IMR-90 (cell line): ENCODE data around the gene ADRA2B. TPM values are rescaled to one million over a fixed set of nuclear protein-coding genes. Genes with fewer than 3 reads are reported as not detected.

Source experiments
- ATAC-seq: fragments of 200-7000 bp; cut with Tn5 transposase; 2 replicates; pipeline ENCODE4 v1.9.1; 2020; ENCODE audit warnings: low read depth, mild to moderate bottlenecking, moderate library complexity
- BruUV-seq: library from RNA; stranded (reverse); fragments of 400-500 nt; replicated peaks from 2 replicates; lab custom pipeline; 2021; lab: Mats Ljungman, UMichigan
- CTCF ChIA-PET: fragments of 300-600 bp; formaldehyde crosslinking; extraction: SDS; loops from one replicate; lab custom pipeline; 2021; ENCODE audit warnings: antibody characterized with exemption; lab: Yijun Ruan, JAX
- POLR2A ChIA-PET: fragments of 300-600 bp; sonication (Branson Sonifier 250); formaldehyde crosslinking; loops from one replicate; lab custom pipeline; 2022; ENCODE audit warnings: antibody characterized with exemption; ENCODE audit not compliant: unreplicated experiment; lab: Charles Lee
- DNase-seq: peaks from one replicate; pipeline ENCODE4 v3.0.0; 2013
- H2AFZ ChIP-seq: replicated peaks from 2 replicates; pipeline ENCODE3; 2013; ENCODE audit warnings: low read length, mild to moderate bottlenecking; ENCODE audit not compliant: poor library complexity
- H2AK5ac ChIP-seq: 2 replicates; pipeline ENCODE4 v1.6.1; 2013; ENCODE audit warnings: low read depth, low read length, inconsistent platforms
- H2AK9ac ChIP-seq: replicated peaks from 2 replicates; pipeline ENCODE3; 2013; ENCODE audit warnings: mild to moderate bottlenecking, low read depth, low read length, moderate library complexity; ENCODE audit not compliant: poor library complexity
- H2BK120ac ChIP-seq: 2 replicates; pipeline ENCODE4 v1.6.1; 2013; ENCODE audit warnings: low read depth, low read length, inconsistent platforms
- H2BK15ac ChIP-seq: 3 replicates; pipeline ENCODE4 v1.6.1; 2013; ENCODE audit warnings: low read depth, low read length, inconsistent platforms
- H2BK20ac ChIP-seq: 2 replicates; pipeline ENCODE4 v1.6.1; 2013; ENCODE audit warnings: low read depth, mild to moderate bottlenecking, inconsistent platforms, low read length, moderate library complexity
- H2BK5ac ChIP-seq: 2 replicates; pipeline ENCODE4 v1.6.1; 2013; ENCODE audit warnings: mild to moderate bottlenecking, low read depth, low read length, inconsistent platforms; ENCODE audit not compliant: poor library complexity, severe bottlenecking
- H3K14ac ChIP-seq: replicated peaks from 2 replicates; pipeline ENCODE4 v1.6.1; 2013; ENCODE audit warnings: low read depth, low read length, inconsistent platforms
- H3K18ac ChIP-seq: 2 replicates; pipeline ENCODE4 v1.6.1; 2013; ENCODE audit warnings: low read depth, low read length, control low read depth
- H3K23ac ChIP-seq: 2 replicates; pipeline ENCODE4 v1.6.1; 2013; ENCODE audit warnings: low read depth, low read length, inconsistent platforms
- H3K27ac ChIP-seq: 2 replicates; pipeline ENCODE4 v1.5.1; 2013; ENCODE audit warnings: mild to moderate bottlenecking, control low read depth, low read length; ENCODE audit not compliant: insufficient read depth
- H3K27me3 ChIP-seq: 2 replicates; pipeline ENCODE4 v1.6.1; 2013; ENCODE audit warnings: low read length; ENCODE audit not compliant: control insufficient read depth, insufficient read depth
- H3K36me3 ChIP-seq: 2 replicates; pipeline ENCODE4 v1.6.1; 2013; ENCODE audit warnings: low read length, mixed read lengths; ENCODE audit not compliant: control insufficient read depth, insufficient read depth
- H3K4ac ChIP-seq: 2 replicates; pipeline ENCODE4 v1.6.1; 2013; ENCODE audit warnings: low read depth, low read length, inconsistent platforms
- H3K4me1 ChIP-seq: 2 replicates; pipeline ENCODE4 v1.6.1; 2013; ENCODE audit warnings: low read length, mixed read lengths; ENCODE audit not compliant: control insufficient read depth, insufficient read depth
- H3K4me2 ChIP-seq: 2 replicates; pipeline ENCODE4 v1.6.1; 2013; ENCODE audit warnings: low read depth, mild to moderate bottlenecking, control low read depth, low read length, moderate library complexity
- H3K4me3 ChIP-seq: 2 replicates; pipeline ENCODE4 v1.5.1; 2013; ENCODE audit warnings: low read depth, mild to moderate bottlenecking, control low read depth, low read length, moderate library complexity; ENCODE audit not compliant: insufficient read depth
- H3K56ac ChIP-seq: 2 replicates; pipeline ENCODE4 v1.6.1; 2013; ENCODE audit warnings: low read length, inconsistent platforms; ENCODE audit not compliant: insufficient read depth; ENCODE audit errors: extremely low read depth
- H3K79me1 ChIP-seq, 2 experiments: 2 replicates each; pipeline ENCODE4 v1.6.1; 2013; ENCODE audit warnings: low read length in 2 of 2, inconsistent platforms in 1 of 2, low read depth in 1 of 2
- H3K9ac ChIP-seq: 2 replicates; pipeline ENCODE4 v1.6.1; 2013; ENCODE audit warnings: low read depth, low read length, control low read depth
- H3K9me1 ChIP-seq: 2 replicates; pipeline ENCODE4 v1.6.1; 2013; ENCODE audit warnings: low read length, inconsistent platforms; ENCODE audit not compliant: insufficient read depth
- H3K9me3 ChIP-seq: 2 replicates; pipeline ENCODE4 v1.6.1; 2013; ENCODE audit warnings: low read length; ENCODE audit not compliant: control insufficient read depth, insufficient read depth
- H4K20me1 ChIP-seq: 2 replicates; pipeline ENCODE4 v1.6.1; 2013; ENCODE audit warnings: low read length, inconsistent platforms; ENCODE audit not compliant: insufficient read depth
- H4K5ac ChIP-seq: 2 replicates; pipeline ENCODE4 v1.6.1; 2013; ENCODE audit warnings: mild to moderate bottlenecking, low read depth, low read length, control low read depth
- H4K8ac ChIP-seq, 2 experiments: 2 replicates each; pipeline ENCODE4 v1.6.1; 2013; ENCODE audit warnings: low read depth in 2 of 2, low read length in 2 of 2, control low read depth in 1 of 2, inconsistent platforms in 1 of 2
- H4K91ac ChIP-seq: 2 replicates; pipeline ENCODE4 v1.6.1; 2013; ENCODE audit warnings: low read depth, low read length, inconsistent platforms; ENCODE audit not compliant: insufficient read depth
- BHLHE40 ChIP-seq: fragments of 150-350 bp; IDR thresholded peaks from 2 replicates; pipeline ENCODE4 v1.6.1; 2016; ENCODE audit warnings: mild to moderate bottlenecking, low read depth, low read length
- CHD1 ChIP-seq: IDR thresholded peaks from 2 replicates; pipeline ENCODE4 v1.6.1; 2012; ENCODE audit warnings: low read depth, low read length, improper control_type of control experiment
- FOS ChIP-seq: fragments of 150-350 bp; IDR thresholded peaks from 2 replicates; pipeline ENCODE4 v1.6.1; 2016; ENCODE audit warnings: low read depth, low read length
- MAFK ChIP-seq: IDR thresholded peaks from 2 replicates; pipeline ENCODE4 v1.6.1; 2012; ENCODE audit warnings: low read depth, low read length, improper control_type of control experiment
- MAZ ChIP-seq: IDR thresholded peaks from 2 replicates; pipeline ENCODE4 v1.6.1; 2012; ENCODE audit warnings: low read depth, mild to moderate bottlenecking, low read length, improper control_type of control experiment, moderate library complexity, borderline replicate concordance
- NFE2L2 ChIP-seq: fragments of 150-350 bp; IDR thresholded peaks from 2 replicates; pipeline ENCODE4 v1.6.1; 2016; ENCODE audit warnings: low read depth, mild to moderate bottlenecking, low read length
- RAD21 ChIP-seq: IDR thresholded peaks from 2 replicates; pipeline ENCODE4 v1.6.1; 2012; ENCODE audit warnings: low read length, improper control_type of control experiment
- RCOR1 ChIP-seq: IDR thresholded peaks from 2 replicates; pipeline ENCODE4 v1.6.1; 2012; ENCODE audit warnings: mild to moderate bottlenecking, low read length, improper control_type of control experiment; ENCODE audit not compliant: insufficient replicate concordance
- RFX5 ChIP-seq: IDR thresholded peaks from 2 replicates; pipeline ENCODE4 v1.8.0; 2012; ENCODE audit warnings: low read depth, mild to moderate bottlenecking, low read length, moderate library complexity
- SMC3 ChIP-seq: fragments of 150-350 bp; IDR thresholded peaks from 2 replicates; pipeline ENCODE4 v1.6.1; 2016; ENCODE audit warnings: low read depth, mild to moderate bottlenecking, antibody characterized with exemption, low read length, moderate library complexity
- WGBS, 2 experiments: methylation state at CpG; one replicate each; pipeline versions ENCODE4 v1.1.5 to v1.1.7; 2013; ENCODE audit warnings: missing lambda C conversion rate in 2 of 2; ENCODE audit not compliant: insufficient read length in 1 of 2; ENCODE audit errors: extremely low coverage in 2 of 2; 5-methylcytosine and 5-hydroxymethylcytosine counted together
- dilution Hi-C: fragments of 300-500 bp; cut with HindIII; formaldehyde crosslinking; loops from one replicate; pipeline ENCODE4 v1.14.3; 2018; ENCODE audit warnings: low sequenced_read_pairs; ENCODE audit not compliant: unreplicated experiment
- in situ Hi-C: fragments of 300-500 bp; cut with MboI; formaldehyde crosslinking; loops from 3 replicates; pipeline ENCODE4 v1.14.3; 2019; ENCODE audit warnings: low sequenced_read_pairs, inconsistent platforms, mixed read lengths
- intact Hi-C: fragments of 100-400 bp; cut with micrococcal nuclease; formaldehyde crosslinking; loops from 2 replicates; pipeline ENCODE4 v1.10.0; 2022
- polyA plus RNA-seq, 3 experiments: library from polyadenylated mRNA; depleted of rRNA; stranded (reverse); fragments of >200 nt; gene quantifications; 2 replicates each; pipeline ENCODE4 v1.2.3, GENCODE V29; 2012; ENCODE audit warnings: low replicate concordance in 1 of 3
- total RNA-seq: library from RNA; depleted of rRNA; stranded (reverse); fragments of >200 nt; gene quantifications from 2 replicates; pipeline ENCODE4 v1.2.3, GENCODE V29; 2012
- TF ChIP-seq, protein P1 (sequence below): fragments of 150-350 bp; IDR thresholded peaks from 2 replicates; pipeline ENCODE4 v1.6.1; 2017; ENCODE audit warnings: mild to moderate bottlenecking, antibody characterized with exemption, low read length, low read depth

Gene ADRA2B
- total and polyA plus RNA-seq, 2 of the 4 experiments (the other 2 are of a cell fraction), result not detected

DNA sequence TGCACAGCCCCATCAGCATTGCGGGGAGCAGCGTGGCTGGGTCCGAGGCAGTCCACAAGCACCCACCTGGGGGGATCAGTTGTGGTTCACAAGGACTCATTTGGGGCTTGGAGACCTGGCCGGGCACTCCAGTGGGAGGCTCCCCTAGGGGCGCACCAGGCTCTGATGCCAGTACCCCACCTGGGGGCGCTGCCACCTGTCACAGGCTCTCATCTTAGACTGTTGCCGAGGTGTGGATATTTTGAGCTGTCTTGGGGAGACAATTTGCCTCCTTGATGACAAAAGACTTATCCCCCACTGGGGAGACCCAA is 3.0 kb downstream of the ADRA2B start:
- ChIA-PET POLR2A (no interaction called here), CTCF (interaction anchor here (0.6 kb wide), 1 partner anchor 96 kb away, joined by 3 read pairs; the partner anchor contains the start of gene STARD7)
- no peak overlapping the region for H3K4ac ChIP-seq
- no peak overlapping the region for H2BK5ac ChIP-seq
- H4K8ac ChIP-seq, result no peak overlapping the region
- H4K20me1 ChIP-seq, result 0 out of 2 replicates have a peak, but pooled peaks cover 2% of the 10 kb centered on the region
- no peak overlapping the region for H3K23ac ChIP-seq
- H2AFZ ChIP-seq, result no peak overlapping the region
- 93% methylated on average over 3 of the region's 7 CpGs; no CpG with 5 or more reads in 1 of the 2 experiments for WGBS, 2 experiments
- intact Hi-C loops (no loop called here), dilution Hi-C loops (no loop called here), in situ Hi-C loops (loop anchor here (25.0 kb wide), 1 partner anchor 101 kb away; no protein-coding TSS in a partner anchor)
- H3K4me3 ChIP-seq, result no peak overlapping the region
- H2BK20ac ChIP-seq, result no peak overlapping the region
- no peak for TF ChIP-seq MAZ
- no peak for TF ChIP-seq MAFK
- no peak for TF ChIP-seq NFE2L2
- no peak for TF ChIP-seq SMC3
- no peak for TF ChIP-seq BHLHE40
- TF ChIP-seq, protein P1, sequence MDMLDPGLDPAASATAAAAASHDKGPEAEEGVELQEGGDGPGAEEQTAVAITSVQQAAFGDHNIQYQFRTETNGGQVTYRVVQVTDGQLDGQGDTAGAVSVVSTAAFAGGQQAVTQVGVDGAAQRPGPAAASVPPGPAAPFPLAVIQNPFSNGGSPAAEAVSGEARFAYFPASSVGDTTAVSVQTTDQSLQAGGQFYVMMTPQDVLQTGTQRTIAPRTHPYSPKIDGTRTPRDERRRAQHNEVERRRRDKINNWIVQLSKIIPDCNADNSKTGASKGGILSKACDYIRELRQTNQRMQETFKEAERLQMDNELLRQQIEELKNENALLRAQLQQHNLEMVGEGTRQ, result no peak
- TF ChIP-seq RCOR1, result no peak
- TF ChIP-seq FOS, result no peak
- no peak for TF ChIP-seq RAD21
- no peak for TF ChIP-seq CHD1
- TF ChIP-seq RFX5, result no peak
- no peak overlapping the region for H3K9ac ChIP-seq
- H2BK120ac ChIP-seq, result no peak overlapping the region
- no peak overlapping the region for H3K27ac ChIP-seq
- H3K14ac ChIP-seq, result no peak overlapping the region
- no peaks in the 10 kb centered on the region; the same call in 1 of the 2 replicates for H3K9me3 ChIP-seq
- H3K27me3 ChIP-seq, result peaks cover 83% of the 10 kb centered on the region
- H4K5ac ChIP-seq, result no peak overlapping the region
- DNase-seq (no peak), ATAC-seq (no peak)
- no peak overlapping the region for H4K91ac ChIP-seq
- no peak overlapping the region for H2AK9ac ChIP-seq
- no peak overlapping the region for H3K18ac ChIP-seq
- H3K36me3 ChIP-seq, result no peaks in the 10 kb centered on the region
- no peak overlapping the region for H3K4me2 ChIP-seq
- no peak overlapping the region for H3K56ac ChIP-seq
- H3K79me1 ChIP-seq, result no peaks in the 10 kb centered on the region
- H3K9me1 ChIP-seq, result no peaks in the 10 kb centered on the region
- BruUV-seq, result no TSS peak
- H2AK5ac ChIP-seq, result no peak overlapping the region
- H2BK15ac ChIP-seq, result no peak overlapping the region
- peaks cover 2% of the 10 kb centered on the region for H3K4me1 ChIP-seq
